GM21360 (cell line): ENCODE data around the gene NDST1.

Experiments
- ATAC-seq: cut with Tn5 transposase; IDR thresholded peaks from one replicate; pipeline ENCODE4 v1.9.1; 2021; ENCODE audit warnings: mild to moderate bottlenecking, moderate library complexity; ENCODE audit not compliant: unreplicated experiment

Gene NDST1

DNA sequence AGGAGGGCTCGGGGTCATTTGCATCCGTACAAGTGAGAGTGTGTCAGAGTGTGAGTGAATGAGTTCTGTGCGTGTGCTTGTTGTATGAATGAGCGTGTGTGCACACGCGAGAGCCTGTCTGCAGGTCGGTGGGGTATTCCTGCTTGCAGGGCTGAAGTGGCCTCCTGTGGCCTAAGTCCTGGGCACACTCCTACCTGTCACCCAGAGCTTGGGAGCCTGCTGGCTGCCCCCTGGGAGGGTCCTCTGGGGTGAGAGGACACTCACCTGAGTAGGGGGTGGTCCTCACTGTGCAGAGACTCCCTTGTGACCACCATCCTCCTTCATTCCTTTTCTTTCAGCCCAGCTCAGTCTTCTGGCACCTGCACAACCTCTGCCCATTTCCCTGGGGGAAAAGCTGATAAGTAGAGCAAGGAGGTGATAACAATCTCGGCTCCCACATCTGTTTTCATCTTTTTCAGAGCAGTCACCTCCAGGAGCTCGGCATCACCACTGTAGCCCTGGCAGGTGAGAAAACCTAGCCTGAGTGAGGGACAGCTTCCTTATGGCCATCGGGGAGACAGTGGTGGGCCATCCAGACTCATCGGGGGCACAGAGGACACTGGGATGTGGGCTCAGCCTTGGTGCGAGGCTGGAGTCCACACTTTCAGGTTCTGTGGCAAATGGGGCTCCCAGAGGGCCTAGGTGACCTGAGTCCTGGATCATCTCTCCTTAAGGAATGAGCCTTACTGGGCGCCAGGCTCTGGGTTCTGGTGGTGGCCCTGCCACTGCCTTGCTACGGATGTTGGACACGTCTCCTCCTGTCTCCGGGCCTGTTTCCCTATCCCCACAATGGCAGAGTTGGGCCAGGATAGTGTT lies 93.8 kb downstream of the NDST1 start:
- ATAC-seq: no peak

GRCh38 chr5:150603052-150603451 lies 95.1 kb downstream of the NDST1 start:
- no peak for ATAC-seq

- ATAC-seq: no peak
Observed at GRCh38 chr5:150603491-150603890, 95.6 kb downstream of the NDST1 start.

- no peak for ATAC-seq
Observed at GRCh38 chr5:150604010-150604409, 96.1 kb downstream of the NDST1 start.

- no peak for ATAC-seq
Observed at GRCh38 chr5:150604894-150605440, 97.0 kb downstream of the NDST1 start.

DNA sequence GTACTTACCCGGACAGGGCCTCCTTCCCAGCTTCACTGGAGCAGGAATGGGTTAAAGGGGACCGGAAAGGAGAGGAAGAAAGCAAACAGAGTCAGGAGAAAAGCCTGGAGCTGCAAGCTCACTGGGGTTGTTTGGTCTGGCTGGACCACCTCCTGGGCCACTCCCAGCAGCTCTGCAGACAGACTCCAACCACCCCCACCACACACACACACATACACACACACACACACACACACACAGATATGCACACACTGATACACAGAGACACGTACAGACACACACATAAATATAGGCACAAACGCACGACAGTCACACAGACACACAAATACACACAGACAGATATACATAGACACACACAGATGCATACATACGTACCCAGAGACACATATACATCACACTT lies 97.6 kb downstream of the NDST1 start:
- no peak for ATAC-seq

DNA sequence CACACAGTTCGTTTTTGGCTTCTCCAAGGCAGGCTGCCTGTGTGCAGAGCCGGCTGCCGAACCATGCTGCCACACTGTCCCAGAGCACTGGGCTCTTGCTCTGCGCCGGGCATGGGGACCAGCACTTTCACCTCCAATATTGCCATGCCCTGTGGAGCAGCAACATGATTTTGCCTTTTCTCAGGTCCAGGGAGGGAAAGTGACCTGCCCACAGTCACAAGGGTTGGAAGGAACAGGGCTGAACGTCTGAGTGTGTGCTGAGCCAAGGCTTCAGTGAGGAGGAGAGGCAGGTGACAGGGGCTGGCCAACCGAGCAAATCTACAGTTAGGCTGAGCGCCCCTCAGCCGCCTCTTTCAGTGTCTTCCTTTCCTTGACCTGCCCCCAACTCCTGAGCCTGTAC lies 98.5 kb downstream of the NDST1 start:
- no peak for ATAC-seq

DNA sequence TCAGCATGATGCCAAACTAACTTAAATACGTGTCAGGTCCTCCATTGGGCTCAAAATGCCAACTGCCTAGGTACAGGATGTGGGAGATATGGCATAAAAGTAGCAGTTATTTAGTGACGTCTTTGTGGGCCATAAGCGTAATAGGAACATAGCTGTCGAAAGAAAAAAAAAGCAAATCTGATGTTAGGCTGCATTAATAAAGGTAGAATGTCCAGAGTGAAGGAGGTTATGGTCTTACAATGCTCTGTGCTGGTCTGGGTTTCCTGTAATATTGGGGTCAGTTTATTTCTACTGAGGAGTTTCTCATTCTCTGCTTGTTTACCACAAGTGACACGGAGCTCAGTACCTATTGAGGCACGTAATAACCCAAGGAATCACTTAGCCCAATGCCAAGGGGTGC lies 99.2 kb downstream of the NDST1 start:
- no peak for ATAC-seq
